EL (cell line): Measurements from ENCODE around the gene SCGB1C2.
"Not testable (repeated sequence)": the region's sequence is repeated elsewhere in the genome, so short reads cannot be mapped to it uniquely, and the experiment has no call there.

Experiments
- DNase-seq: peaks from one replicate; pipeline ENCODE4 v3.0.0-alpha.2; 2016

SCGB1C2 gene

DNA sequence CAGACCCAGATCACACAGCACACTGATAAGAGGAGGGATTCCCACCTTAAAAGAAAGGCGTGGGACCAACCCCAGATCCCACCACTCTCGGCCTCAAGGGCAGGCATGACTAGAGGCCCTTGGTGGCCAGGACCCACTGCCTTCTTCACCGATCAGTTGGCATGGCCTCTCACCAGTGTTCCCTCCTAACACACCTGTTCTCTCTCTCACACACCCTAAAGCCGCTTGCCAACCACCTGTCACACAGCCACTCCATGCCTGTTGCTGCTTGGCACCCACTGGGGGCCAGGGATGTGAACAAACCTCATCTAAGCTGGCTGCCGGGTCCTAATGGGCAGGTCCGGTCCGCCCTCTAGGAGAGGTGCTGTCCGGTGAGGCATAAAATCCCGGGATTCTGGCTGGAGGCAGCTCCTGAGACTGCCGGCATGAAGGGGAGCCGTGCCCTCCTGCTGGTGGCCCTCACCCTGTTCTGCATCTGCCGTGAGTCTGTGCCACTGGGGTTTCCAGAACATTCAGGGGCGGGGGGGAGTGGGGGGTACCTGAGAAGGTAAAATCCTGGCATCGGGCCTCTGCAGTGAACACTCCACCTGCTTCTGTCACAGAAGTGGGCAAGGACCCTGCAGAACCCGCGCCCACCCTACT is at the start of gene SCGB1C2:
Gene SCGB1C2 (plus strand): TSS at position 404 of the 642 bp plus-strand sequence. CDS start 22 bp downstream, at position 426.
- DNase-seq: not testable (repeated sequence)

DNA sequence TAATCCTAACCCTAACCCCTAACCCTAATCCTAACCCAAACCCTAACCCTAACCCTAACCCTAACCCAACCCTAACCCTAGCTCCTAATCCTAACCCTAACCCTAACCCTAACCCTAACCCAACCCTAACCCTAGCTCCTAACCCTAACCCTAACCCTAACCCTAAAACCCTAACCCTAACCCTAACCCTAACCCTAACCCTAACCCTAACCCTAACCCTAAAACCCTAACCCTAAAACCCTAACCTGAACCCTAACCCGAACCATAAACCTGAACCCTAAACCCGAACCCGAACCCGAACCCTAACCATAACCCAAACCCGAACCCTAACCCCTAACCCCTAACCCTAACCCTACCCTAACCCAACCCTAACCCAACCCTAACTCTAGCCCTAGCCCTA is 24.3 kb upstream of the SCGB1C2 start:
- not testable (repeated sequence) for DNase-seq

DNA sequence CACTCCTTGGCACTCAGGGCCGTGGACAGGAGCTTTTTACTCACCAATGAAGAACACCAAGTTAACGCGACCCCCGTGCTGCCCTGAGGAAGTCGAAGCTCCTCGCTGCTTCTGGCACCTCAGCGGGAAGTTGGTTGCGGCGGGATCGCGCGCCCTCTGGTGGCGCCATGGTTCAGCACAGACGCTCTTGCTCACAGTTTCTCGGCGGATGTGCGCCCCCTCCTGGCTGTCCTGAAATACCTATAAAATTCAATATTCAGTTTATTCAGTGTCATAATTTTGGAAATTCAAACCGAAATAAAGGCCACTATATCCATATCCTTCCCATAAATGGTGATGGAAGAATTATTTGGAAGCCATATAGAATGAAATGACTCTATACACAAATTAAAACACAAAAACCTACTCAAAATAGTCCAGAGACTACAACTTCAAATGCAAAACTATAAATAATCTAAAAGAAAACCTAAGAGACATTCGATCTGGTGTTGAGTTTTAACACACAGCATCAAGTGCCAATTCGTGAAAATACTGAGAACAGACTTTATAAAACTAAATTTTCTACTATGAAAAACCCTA is 18.9 kb upstream of the SCGB1C2 start:
- DNase-seq: peak; percentile 23

DNA sequence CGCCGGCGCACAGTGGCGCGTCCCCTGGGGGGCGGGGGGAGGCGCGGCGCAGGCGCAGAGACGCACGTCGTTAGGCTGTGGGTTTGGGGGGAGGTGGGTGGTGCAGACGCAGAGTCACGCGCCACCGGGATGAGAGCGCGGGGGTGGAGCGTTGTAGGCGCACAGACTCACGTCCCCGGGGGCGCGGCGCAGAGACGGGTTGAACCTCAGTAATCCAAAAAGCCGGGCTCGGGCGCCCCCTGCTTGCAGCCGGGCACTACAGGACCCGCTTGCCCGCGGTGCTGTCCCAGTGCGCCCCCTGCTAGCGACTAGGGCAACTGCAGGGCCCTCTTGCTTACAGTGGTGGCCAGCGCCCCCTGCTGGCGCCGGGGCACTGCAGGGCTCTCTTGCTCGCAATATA is 3.4 kb upstream of the SCGB1C2 start:
- DNase-seq: not testable (repeated sequence)

DNA sequence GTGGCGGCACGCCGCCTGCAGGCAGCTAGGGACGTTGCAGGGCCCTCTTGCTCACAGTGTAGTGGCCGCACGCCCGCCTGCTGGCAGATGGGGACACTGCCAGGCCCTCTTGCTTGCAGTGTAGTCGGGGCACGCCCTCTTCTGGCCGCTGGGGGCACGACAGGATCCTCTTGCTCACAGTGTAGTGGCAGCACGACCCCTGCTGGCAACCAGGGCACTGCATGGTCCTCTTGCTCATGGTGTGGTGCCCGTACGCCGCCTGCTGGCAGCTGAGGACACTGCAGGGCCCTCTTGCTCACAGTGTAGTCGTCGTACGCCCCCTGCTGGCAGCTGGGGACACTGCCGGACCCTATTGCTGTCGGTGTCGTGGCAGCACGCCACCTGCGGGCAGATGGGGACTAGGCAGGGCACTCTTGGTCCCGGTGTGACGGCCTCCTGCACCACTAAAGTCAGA is 3.0 kb upstream of the SCGB1C2 start:
- DNase-seq: not testable (repeated sequence)

DNA sequence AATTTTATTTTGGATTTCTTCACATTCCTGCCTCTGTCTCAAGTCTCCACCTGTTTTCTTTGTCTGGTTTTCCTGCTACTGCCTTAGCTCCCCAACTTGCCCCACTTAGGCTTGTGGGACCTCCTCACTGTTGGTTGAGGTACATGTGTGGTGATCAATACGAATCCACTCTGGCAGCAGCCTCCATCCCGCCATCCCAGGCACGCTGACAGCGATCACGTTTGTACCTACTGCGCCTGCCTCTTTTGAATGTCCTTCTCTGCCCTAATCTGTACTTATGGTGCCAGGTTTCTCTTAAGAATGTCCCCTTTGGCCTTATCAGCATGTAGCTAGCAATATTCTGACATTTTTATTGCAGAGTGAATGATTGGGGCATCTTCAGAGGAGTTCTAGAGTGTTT is 2.3 kb upstream of the SCGB1C2 start:
- not testable (repeated sequence) for DNase-seq

DNA sequence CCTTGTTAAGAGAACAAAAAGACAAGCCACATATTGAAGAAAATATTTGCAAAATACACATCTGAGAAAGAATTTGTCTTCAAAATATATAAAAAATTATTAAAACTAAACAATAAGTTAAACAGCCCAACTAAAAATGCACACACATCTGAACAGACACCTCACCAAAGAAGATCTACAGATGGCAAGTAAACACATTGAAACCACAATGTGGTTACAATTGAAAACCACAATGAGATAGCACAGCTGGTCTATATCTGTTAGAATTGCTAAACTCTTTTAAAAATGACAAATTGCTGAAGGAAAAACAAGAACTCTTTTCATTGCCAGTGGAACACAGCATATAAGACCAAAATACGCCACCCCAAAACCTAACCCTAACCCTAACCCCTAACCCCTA is 1.5 kb upstream of the SCGB1C2 start:
- not testable (repeated sequence) for DNase-seq

DNA sequence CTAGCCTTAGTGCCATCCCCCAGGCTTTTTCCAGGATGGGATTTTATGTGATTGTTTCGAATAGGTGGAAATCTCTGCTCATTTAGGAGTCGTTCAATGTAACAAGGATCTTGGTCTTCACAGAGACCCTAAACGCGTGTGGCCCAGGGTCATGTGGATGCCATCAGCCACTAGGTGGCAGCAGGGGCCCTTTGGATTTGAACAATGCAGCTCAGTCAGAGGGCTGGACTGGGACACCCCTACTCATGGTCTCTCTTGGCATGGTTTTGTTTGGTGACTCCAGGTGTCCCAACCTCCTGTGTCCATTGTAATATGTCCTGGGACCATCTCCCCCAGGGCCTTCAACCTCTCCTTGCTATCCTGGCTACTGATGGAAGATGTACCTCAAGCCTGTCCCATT is 838 bp upstream of the SCGB1C2 start:
- not testable (repeated sequence) for DNase-seq

DNA sequence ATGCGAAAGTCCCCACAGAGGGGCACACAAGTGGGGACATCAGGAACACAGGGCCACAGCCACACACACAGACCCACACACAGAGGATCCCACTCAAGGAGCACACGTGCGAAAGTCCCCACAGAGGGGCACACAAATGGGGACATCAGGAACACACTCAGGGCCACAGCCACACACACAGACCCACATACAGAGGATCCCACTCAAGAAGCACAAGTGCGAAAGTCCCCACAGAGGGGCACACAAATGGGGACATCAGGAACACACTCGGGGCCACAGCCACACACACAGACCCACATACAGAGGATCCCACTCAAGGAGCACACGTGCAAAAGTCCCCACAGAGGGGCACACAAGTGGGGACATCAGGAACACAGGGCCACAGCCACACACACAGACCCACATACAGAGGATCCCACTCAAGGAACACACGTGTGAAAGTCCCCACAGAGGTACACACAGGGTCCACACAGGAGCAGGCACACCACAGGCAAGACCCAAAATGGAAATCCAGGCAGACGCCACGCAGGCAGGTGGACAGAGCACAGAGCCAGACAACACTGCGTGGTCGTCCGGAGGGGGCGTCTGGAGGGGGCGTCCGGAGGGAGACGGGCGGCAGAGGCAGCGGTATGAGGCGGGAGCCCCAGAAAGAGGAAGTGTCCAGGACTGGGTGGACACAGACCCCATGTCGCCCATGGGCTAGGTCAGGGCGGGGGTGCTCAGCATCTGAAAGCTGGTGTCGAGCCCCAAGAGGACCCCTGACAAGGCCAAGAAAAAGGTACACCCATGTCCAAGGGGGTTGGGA is 2.2 kb downstream of the SCGB1C2 start:
- DNase-seq: not testable (repeated sequence)

DNA sequence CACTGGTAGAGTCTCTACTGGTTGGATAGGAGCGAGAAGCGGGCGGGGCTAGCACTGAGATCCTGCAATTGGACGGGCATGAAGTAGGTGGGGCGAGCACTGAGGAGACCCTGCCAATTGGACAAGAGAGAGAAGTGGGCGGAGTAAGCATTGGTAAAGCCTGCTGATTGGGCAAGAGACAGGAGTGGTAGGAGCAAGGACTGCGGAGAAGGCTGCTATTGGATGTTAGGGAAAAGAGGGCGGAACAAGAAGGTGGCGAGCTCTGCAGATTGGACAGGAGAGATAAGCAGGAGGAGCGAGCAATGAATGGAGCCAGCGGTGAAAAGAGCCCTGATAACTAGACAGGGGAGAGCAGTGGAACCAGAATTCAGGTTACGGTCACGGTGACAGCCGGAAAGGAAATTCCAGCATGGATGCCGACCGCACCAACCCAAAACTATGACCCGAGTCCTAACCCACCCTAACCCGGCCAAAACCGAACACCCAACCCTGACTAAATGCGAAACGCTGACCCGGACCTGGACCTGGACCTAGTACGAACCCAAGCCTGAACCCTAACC is 4.8 kb downstream of the SCGB1C2 start:
- DNase-seq: peak; percentile 33

DNA sequence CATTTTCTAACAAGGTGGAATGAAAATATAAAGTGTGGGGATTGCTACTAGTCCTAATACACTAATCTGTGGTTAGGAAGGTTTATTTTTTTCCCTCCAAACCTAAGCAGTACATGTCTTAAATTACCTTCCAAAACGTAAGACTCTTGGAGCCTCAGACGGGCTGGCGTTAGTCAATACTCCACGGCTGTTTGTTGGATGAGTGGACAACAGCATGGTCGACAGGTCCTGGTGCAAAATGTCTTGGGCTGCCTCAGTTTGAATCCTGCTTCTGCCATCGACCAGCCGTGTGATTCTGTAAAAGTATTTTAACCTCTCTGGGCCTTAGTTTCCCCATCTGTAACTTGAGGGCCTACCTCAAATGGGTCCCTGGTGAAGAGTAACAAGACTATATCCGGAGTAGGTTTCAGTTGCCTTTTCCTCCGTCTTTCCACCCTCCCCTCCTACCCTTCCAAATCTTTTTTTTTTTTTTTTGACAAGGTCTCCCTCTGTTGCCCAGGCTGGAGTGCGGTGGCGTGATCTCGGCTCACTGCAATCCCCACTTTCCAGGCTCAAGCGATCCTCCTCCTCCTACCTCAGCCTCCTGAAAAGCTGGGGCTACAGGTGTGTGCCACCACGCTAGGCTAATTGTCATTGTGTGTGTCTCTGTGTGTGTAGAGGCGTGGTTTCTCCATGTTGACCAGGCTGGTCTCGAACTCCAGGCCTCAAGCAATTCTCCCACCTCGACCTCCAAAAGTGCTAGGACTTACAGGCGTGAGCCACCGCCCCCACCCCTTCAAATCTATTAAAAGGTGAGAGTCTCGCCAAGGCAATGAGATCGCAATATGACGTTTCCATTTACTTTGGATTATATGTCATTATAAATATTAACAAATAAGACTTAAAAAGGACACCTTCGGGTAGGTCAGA is 5.8 kb downstream of the SCGB1C2 start:
- DNase-seq: no peak

DNA sequence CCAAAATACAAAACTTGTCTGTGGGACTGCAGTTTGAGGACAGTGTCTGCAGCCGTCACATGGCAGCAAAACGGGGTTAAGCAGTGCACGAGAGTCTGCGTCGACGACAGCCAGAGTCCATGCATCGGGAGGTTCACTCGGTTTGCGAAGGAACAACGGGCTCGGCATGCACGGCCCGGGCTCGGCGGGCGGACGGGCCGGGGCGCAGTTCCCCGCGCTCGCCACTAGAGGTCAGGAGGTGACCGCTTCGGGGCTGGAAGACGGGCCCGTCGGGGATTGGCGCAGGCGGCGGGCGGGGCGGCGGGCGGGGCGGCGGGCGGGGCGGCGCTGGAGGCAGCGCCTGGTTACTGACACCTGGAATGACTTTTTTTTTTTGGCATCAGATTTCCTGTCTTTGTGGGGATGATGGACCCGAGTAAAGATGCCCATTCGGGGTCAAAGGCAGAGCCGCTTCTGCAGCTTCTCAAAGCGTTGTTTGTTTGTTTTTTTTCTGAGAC is 6.5 kb downstream of the SCGB1C2 start:
- DNase-seq: peak; percentile 66

DNA sequence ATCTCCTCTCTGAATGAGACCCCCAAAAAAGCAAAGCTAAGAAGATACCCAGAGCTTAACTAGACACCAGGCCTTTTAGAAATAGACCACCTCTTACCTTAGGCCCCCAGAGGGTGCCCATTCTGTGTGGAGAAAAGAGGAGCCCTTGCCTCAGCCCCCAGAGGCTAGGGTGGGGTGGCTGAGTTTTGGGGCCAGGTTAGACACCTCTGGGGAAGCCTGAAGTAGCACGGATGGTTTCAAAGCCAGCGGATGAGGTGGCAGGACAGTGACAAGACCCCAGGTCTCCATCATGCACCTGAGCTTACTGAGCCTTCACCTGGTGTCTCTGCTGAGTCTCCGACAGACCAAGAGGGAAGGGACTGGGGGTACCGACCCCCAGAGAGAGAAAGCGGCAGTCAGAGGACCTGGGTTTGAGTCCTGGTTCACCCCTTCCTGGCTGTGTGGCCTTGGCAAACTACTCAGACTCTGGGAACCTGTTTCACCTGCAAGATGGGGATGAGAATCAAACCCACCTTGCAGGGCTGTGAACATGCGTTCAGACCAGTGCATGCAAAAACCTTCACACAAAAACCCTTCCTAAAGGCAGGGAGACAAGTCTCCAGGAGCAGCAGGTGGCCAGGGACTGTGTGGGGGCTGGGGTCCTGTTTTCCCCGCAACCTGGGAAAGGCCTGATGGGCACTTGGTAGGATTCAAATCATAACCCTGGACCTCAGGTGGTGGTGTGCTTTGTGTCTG is 7.7 kb downstream of the SCGB1C2 start:
- no peak for DNase-seq

DNA sequence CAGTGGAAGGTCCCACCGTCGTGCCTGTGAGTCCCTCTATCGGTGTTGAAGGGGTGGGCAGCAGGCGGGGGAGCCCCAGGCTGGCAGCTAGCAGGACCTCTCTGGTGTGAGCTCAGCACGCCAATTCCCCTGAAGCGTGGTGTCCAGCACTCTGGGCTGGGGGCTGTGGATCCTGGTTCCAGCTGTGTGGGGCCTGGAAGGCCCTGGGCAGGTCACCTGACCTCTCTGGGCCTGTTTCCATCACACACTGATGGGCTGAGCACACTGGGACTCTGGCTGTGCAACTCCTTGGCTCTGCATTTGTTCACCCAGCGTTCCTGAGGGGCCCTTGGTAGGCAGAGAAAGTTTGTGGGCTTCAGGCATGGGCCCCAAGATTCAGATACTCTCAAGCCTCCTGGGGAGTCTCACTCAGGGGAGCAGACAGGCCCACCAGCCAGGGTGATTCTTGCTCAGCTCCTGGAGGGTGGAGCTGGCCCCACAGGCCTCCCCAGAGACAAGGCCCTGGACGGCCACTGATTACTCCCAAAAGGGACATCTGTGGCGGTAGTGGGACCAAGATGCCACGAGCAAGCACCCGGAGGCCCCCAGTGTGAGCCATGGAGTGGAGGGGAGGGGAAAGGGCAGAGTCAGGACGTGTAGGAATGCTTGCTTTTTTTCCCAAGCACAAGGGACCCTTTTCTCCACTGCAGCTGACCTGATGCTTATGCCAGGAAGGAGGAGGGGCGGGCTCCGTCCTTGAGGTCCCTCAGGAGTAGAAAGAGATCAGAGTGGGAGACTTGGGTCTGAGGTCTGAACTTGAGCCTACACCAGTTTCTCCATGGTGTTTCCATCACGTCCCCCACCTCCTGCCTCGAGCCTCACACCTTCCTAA is 8.5 kb downstream of the SCGB1C2 start:
- DNase-seq: no peak

DNA sequence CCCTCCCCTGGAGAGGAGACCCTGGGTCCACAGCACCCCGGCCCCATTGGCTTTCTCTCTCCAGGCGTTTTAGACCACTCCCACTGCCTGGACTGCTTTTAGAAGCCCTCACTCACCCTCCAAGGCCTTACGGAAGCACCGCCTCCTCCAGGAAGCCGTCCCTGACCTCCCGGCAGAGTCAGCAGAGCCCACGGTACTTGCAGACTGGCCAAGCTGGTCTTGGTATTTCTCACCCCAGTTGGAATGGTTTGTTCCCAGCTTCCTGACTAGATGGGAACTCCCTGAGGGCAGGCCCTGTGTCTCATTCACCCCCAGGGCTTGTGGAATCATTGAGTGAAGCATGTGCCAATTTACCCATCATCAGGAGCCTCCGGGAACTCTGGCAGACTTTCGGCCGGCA is 9.2 kb downstream of the SCGB1C2 start:
- DNase-seq: no peak

DNA sequence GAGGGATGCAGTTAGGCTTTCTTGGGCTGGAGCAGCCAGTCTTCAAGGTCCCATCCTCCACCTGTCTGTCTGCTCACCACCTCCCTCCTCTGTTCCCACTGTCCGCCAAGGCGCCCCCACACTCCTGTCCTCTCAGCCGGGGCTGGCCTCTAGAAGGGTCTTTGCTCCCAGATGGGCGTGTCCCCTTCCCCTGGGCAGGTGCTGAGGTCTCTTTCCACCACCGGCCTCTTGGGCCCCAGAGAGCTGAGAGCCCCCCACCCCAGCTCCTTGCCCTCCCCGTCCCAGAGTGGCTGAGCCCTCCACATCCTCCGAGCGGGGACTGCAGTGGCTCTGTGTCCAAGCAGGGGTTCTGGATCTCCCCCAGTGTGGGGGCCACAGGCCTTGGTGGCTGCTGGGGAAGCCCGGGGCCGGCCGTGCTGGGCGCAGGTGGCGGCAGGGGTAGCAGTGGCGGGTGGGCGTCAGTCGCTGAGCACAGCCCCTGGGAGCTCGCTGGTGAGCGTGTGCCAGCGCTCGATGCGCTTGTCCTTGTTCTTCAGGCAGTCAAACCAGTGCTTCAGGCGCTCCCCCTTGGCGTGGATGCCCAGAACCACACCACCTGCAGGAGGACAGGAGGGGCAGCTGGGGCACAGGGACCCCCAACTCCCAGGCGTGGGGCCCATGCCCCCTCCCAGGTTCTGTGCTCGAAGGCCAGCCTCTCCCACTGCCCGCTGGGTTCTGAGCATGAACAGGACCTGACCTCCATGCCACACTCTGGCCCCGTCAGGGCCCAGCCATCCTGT is 9.8 kb downstream of the SCGB1C2 start:
- DNase-seq: no peak

DNA sequence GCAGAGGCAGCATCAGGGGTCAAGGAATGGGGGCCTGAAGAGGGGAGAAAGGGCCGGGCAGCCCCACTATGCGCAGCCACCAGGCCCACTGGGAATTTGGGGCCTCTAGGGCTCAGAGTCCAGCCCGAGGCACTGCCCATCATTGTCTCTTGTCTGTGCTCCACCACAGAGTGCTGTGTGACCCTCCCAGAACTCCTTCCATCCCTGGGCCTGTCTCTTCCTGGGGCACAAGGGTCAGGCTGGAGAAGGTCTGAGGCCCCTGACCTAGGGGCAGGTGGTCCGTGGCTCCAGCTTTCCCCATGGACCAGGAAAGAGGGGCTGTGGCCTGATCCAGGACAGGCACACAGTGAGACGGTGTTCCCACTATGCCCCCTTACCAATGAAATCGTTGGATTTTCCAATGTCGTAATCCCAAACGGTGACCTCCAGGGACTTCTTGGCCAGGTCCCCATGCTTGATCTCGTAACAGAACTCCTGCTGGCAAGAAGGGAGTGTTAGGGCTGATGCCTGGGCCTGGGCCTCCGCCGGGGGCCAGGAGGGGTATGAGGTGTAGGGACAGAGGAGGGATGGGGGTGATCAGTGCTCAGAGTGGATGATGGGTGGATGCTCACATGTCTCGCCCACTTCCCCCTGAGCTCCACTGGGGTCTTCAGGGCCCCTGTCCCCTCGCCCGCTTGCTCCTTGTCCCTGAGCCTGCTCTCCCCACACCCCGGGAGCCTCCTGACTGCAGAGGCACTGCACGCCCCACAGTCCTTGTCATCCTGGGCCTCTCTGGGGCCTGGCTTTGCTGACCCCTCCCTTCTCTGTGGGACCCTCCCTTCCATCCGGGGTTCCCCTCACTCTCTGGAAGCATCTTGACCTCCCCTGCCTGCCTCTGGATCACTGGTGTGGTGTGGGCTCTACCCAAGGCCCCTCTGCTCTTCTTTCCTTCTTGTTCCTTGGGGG is 10.7 kb downstream of the SCGB1C2 start:
- DNase-seq: no peak

DNA sequence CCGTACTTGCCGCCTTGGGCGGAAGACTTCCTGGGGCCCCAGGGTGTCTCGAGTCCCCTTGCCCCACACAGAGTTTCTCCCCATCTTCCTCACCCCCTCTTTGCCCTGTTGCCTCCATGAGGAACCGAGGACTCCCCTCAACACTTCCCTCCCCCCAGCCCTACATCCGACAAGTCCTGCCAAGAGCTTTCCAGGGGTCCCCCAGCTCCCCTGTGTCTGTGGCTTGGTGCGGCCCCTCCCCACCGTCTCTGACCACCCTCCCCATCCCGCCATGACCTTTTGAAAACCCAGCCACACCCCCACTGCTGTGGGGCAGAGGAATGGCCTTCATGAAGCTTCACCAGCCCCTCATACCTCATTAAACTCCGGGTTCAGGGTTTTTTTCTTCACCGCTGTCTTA is 11.4 kb downstream of the SCGB1C2 start:
- no peak for DNase-seq

DNA sequence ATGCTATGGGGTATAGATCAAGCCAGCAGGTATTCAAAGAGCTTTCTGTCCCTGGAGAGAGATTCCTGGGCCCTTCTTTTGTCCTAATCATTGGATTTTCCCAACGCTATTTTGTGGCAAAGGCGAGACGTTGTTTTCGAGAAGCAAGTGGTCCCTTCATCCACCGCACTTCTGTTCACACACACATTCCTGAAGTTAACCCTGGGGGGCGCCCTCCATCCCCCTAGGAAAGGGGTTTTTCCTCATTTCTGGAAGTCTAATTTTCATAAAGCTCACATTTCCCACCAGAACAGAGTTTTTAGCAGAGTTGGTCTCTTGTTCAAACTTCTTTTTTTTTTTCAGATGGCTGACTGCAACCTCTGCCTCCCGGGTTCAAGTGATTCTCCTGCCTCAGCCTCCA is 11.9 kb downstream of the SCGB1C2 start:
- DNase-seq: no peak
